Mesendoderm (in vitro differentiated cells): ENCODE data around the gene TRIM42.

Experiments used
- DNase-seq: peaks from one replicate; pipeline ENCODE4 v3.0.0; 2013
- H2AK5ac ChIP-seq: 2 replicates; pipeline ENCODE4 v1.6.1; 2013; ENCODE audit warnings: low read length, inconsistent platforms
- H2BK120ac ChIP-seq: 2 replicates; pipeline ENCODE4 v1.6.1; 2013; ENCODE audit warnings: low read depth, mild to moderate bottlenecking, low read length, moderate library complexity, mixed read lengths
- H2BK15ac ChIP-seq: replicated peaks from 2 replicates; pipeline ENCODE4 v1.6.1; 2013; ENCODE audit warnings: low read depth, mild to moderate bottlenecking, moderate library complexity
- H2BK5ac ChIP-seq: 2 replicates; pipeline ENCODE4 v1.6.1; 2013; ENCODE audit warnings: low read length, inconsistent platforms
- H3K18ac ChIP-seq: 2 replicates; pipeline ENCODE4 v1.6.1; 2013; ENCODE audit warnings: mild to moderate bottlenecking, low read length, mixed read lengths
- H3K23ac ChIP-seq: one replicate; pipeline ENCODE4 v1.6.1; 2013; ENCODE audit warnings: low read length
- H3K27ac ChIP-seq: 2 replicates; pipeline ENCODE4 v1.5.1; 2013; ENCODE audit warnings: low read depth, mild to moderate bottlenecking, inconsistent platforms, low read length, moderate library complexity
- H3K27me3 ChIP-seq: 2 replicates; pipeline ENCODE4 v1.6.1; 2013; ENCODE audit warnings: low read length, control low read depth, mild to moderate bottlenecking, inconsistent platforms; ENCODE audit not compliant: insufficient read depth, poor library complexity
- H3K36me3 ChIP-seq: 2 replicates; pipeline ENCODE4 v1.6.1; 2013; ENCODE audit warnings: low read length, inconsistent platforms; ENCODE audit not compliant: control insufficient read depth, insufficient read depth
- H3K4ac ChIP-seq: one replicate; pipeline ENCODE4 v1.6.1; 2013; ENCODE audit warnings: low read depth, mild to moderate bottlenecking, low read length, moderate library complexity
- H3K4me1 ChIP-seq: 2 replicates; pipeline ENCODE4 v1.6.1; 2013; ENCODE audit warnings: low read depth, low read length, inconsistent platforms; ENCODE audit not compliant: control insufficient read depth
- H3K4me2 ChIP-seq: 2 replicates; pipeline ENCODE4 v1.6.1; 2013; ENCODE audit warnings: low read length
- H3K4me3 ChIP-seq: 2 replicates; pipeline ENCODE4 v1.5.1; 2013; ENCODE audit warnings: mild to moderate bottlenecking, low read length
- H3K56ac ChIP-seq: one replicate; pipeline ENCODE4 v1.6.1; 2013; ENCODE audit warnings: low read length
- H3K79me1 ChIP-seq: 2 replicates; pipeline ENCODE4 v1.6.1; 2013; ENCODE audit warnings: low read length, inconsistent platforms
- H3K79me2 ChIP-seq: 2 replicates; pipeline ENCODE4 v1.6.1; 2013; ENCODE audit warnings: mild to moderate bottlenecking, low read length; ENCODE audit not compliant: control insufficient read depth, insufficient read depth
- H3K9ac ChIP-seq: 2 replicates; pipeline ENCODE4 v1.6.1; 2013; ENCODE audit warnings: low read length, inconsistent platforms
- H4K5ac ChIP-seq: one replicate; pipeline ENCODE4 v1.6.1; 2013; ENCODE audit warnings: low read length
- H4K8ac ChIP-seq: one replicate; pipeline ENCODE4 v1.6.1; 2013; ENCODE audit warnings: low read depth, mild to moderate bottlenecking, control low read depth, low read length, moderate library complexity
- WGBS: extraction: QIAGEN DNeasy Blood & Tissue Kit; methylation state at CpG from one replicate; pipeline ENCODE4 v1.1.7; 2013; ENCODE audit warnings: low lambda C conversion rate, missing lambda C conversion rate; ENCODE audit not compliant: insufficient coverage; ENCODE audit errors: extremely low coverage; 5-methylcytosine and 5-hydroxymethylcytosine counted together

The TRIM42 gene

GRCh38 chr3:140723576-140723975 is 45.7 kb downstream of the TRIM42 start:
- Histone ChIP-seq H3K56ac (no peak overlapping the region), H3K9ac (no peak overlapping the region), H3K4me2 (no peak overlapping the region), H3K79me2 (no peaks in the 10 kb centered on the region), H3K27ac (no peak overlapping the region), H3K23ac (no peak overlapping the region), H3K79me1 (no peaks in the 10 kb centered on the region), H2BK5ac (no peak overlapping the region), H3K36me3 (no peaks in the 10 kb centered on the region), H4K5ac (no peak overlapping the region), H3K4me1 (peaks cover 2% of the 10 kb centered on the region), H4K8ac (no peak overlapping the region), H2AK5ac (no peak overlapping the region), H3K27me3 (no peaks in the 10 kb centered on the region), H3K18ac (no peak overlapping the region), H2BK15ac (no peak overlapping the region), H2BK120ac (no peak overlapping the region), H3K4me3 (no peak overlapping the region), H3K4ac (no peak overlapping the region)
- WGBS: no CpG with 5 or more reads among the region's 3 CpGs
- DNase-seq: no peak

GRCh38 chr3:140724856-140725812 is 47.3 kb downstream of the TRIM42 start:
- no peak overlapping the region for H2BK5ac ChIP-seq
- H3K23ac ChIP-seq: no peak overlapping the region
- no peaks in the 10 kb centered on the region for H3K79me1 ChIP-seq
- no peak overlapping the region for H3K4ac ChIP-seq
- H3K4me1 ChIP-seq: peaks cover 2% of the 10 kb centered on the region
- no peaks in the 10 kb centered on the region for H3K27me3 ChIP-seq
- H4K8ac ChIP-seq: no peak overlapping the region
- no peak overlapping the region for H3K18ac ChIP-seq
- H2BK15ac ChIP-seq: no peak overlapping the region
- H2BK120ac ChIP-seq: no peak overlapping the region
- no peak for DNase-seq
- H3K4me2 ChIP-seq: no peak overlapping the region
- no peak overlapping the region for H4K5ac ChIP-seq
- H3K9ac ChIP-seq: no peak overlapping the region
- H3K36me3 ChIP-seq: no peaks in the 10 kb centered on the region
- H2AK5ac ChIP-seq: no peak overlapping the region
- H3K4me3 ChIP-seq: no peak overlapping the region
- no peak overlapping the region for H3K56ac ChIP-seq
- no CpG with 5 or more reads among the region's 4 CpGs for WGBS
- H3K27ac ChIP-seq: no peak overlapping the region
- H3K79me2 ChIP-seq: no peaks in the 10 kb centered on the region

- peaks cover 2% of the 10 kb centered on the region for H3K4me1 ChIP-seq
- H3K27me3 ChIP-seq: no peaks in the 10 kb centered on the region
- no peak overlapping the region for H2BK15ac ChIP-seq
- no peak for DNase-seq
- no peak overlapping the region for H3K18ac ChIP-seq
- no peak overlapping the region for H3K56ac ChIP-seq
- H3K79me1 ChIP-seq: no peaks in the 10 kb centered on the region
- no peak overlapping the region for H4K8ac ChIP-seq
- H2AK5ac ChIP-seq: no peak overlapping the region
- no CpG with 5 or more reads among the region's 1 CpG for WGBS
- no peak overlapping the region for H3K4me2 ChIP-seq
- no peak overlapping the region for H3K4me3 ChIP-seq
- no peak overlapping the region for H3K9ac ChIP-seq
- no peak overlapping the region for H3K4ac ChIP-seq
- no peaks in the 10 kb centered on the region for H3K36me3 ChIP-seq
- no peak overlapping the region for H3K27ac ChIP-seq
- no peak overlapping the region for H4K5ac ChIP-seq
- H3K23ac ChIP-seq: no peak overlapping the region
- H2BK5ac ChIP-seq: no peak overlapping the region
- no peak overlapping the region for H2BK120ac ChIP-seq
- H3K79me2 ChIP-seq: no peaks in the 10 kb centered on the region
Measured at GRCh38 chr3:140726066-140726465, 48.2 kb downstream of the TRIM42 start.

GRCh38 chr3:140727886-140728285 is 50.0 kb downstream of the TRIM42 start:
- no CpG with 5 or more reads among the region's 4 CpGs for WGBS

GRCh38 chr3:140731440-140732119 is 53.7 kb downstream of the TRIM42 start:
- H3K9ac ChIP-seq: no peak overlapping the region
- H3K18ac ChIP-seq: no peak overlapping the region
- no peak overlapping the region for H3K56ac ChIP-seq
- no peak overlapping the region for H2BK15ac ChIP-seq
- no peak overlapping the region for H2AK5ac ChIP-seq
- no peak overlapping the region for H4K8ac ChIP-seq
- no peak overlapping the region for H2BK5ac ChIP-seq
- no peak overlapping the region for H3K4me3 ChIP-seq
- H3K79me2 ChIP-seq: no peaks in the 10 kb centered on the region
- no peak overlapping the region for H3K4me2 ChIP-seq
- no peak overlapping the region for H4K5ac ChIP-seq
- H3K79me1 ChIP-seq: no peaks in the 10 kb centered on the region
- no peaks in the 10 kb centered on the region for H3K36me3 ChIP-seq
- no peak for DNase-seq
- no peaks in the 10 kb centered on the region for H3K27me3 ChIP-seq
- no peak overlapping the region for H3K4ac ChIP-seq
- H2BK120ac ChIP-seq: no peak overlapping the region
- no peak overlapping the region for H3K23ac ChIP-seq
- peaks cover 2% of the 10 kb centered on the region for H3K4me1 ChIP-seq
- no peak overlapping the region for H3K27ac ChIP-seq
- no CpG with 5 or more reads among the region's 6 CpGs for WGBS

More at GRCh38 chr3:140727886-140728285, 50.0 kb downstream of the TRIM42 start:
- Histone ChIP-seq H3K36me3 (no peaks in the 10 kb centered on the region), H2BK5ac (no peak overlapping the region), H3K56ac (no peak overlapping the region), H3K4me1 (peaks cover 2% of the 10 kb centered on the region), H3K4me3 (no peak overlapping the region), H2BK120ac (no peak overlapping the region), H4K5ac (no peak overlapping the region), H3K23ac (no peak overlapping the region), H4K8ac (no peak overlapping the region), H3K27me3 (no peaks in the 10 kb centered on the region), H2BK15ac (no peak overlapping the region), H3K18ac (no peak overlapping the region), H3K79me1 (no peaks in the 10 kb centered on the region), H3K4me2 (no peak overlapping the region), H2AK5ac (no peak overlapping the region), H3K4ac (no peak overlapping the region), H3K27ac (no peak overlapping the region), H3K9ac (no peak overlapping the region), H3K79me2 (no peaks in the 10 kb centered on the region)
- peak; percentile 50 for DNase-seq
